NCI-H1436 (cell line): ENCODE data around the gene KCTD8.

Experiments used
- DNase-seq: peaks from one replicate; lab custom pipeline; 2025; lab: John Stamatoyannopoulos, UW

The KCTD8 gene

DNA sequence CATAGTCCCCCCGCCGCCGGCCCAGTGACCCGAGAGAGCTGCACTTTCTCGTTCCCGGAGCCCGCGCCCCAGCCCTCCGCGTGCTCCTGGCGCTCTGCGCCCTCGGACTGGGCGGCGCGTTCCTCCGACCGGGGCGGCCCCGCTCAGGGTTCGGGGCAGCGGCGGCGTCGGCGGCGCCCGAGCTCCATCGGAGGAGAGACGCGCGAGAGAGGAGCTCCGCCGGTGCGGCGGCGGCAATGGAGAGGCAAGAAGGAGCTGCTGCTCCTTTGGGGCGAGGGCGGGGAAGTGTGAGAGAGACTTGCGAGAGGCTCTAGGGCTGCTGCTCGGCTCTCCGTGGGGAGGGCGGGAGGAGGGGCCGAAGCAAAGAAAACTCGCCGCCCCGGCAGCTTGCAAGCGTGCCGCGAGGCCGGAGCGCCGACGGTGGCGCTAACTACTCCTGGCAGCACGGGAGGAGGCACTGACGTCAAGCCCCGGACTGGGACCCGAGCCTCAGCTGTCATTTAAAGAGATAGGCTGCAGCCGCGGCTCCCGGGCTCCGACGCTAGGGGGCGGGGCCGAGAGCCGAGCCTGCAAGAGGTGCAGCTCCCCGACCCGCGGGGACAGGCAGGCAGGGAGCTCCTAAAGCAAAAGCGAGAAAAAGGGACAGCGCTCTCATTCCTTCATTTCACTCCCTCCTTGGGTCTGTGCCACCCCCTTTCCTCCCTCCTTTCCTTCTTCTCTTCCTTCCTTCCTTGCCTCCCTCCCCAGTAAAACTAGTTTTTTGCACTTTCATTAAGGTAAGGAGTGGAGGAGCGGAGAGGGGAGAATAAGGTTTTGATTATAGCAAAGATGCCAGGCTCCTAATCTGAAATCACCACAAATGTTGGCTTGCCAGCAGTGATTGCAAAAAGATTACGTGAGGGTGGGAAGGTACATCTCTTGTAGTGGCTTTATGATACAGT is at the start of gene KCTD8:
Gene KCTD8, minus strand, starts transcription at position 289 of the 941 bp plus-strand sequence.
- peak; percentile 73 for DNase-seq

- DNase-seq, result no peak
These were observed 46.4 kb upstream of the KCTD8 start for GRCh38 chr4:44494810-44495701.

DNA sequence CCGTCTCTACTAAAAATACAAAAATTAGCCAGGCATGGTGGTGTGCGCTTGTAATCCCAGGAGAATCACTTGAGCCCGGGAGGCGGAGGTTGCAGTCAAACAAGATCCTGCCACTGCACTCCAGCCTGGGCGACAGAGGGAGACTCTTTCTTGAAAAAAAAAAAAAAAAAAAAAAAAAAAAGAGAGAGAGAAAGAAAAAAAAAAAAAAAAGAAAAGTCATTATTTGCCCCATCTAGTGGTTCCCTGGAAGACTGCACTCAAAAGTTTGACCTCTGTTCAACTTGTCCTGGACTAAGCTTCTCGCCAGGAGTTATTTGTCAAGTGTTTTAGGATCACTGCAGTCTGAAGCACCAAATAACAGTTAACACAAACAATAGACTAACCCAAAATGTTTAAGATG is 45.3 kb upstream of the KCTD8 start:
- DNase-seq, result no peak

- no peak for DNase-seq
These were observed 38.7 kb upstream of the KCTD8 start for GRCh38 chr4:44487341-44487740.

DNA sequence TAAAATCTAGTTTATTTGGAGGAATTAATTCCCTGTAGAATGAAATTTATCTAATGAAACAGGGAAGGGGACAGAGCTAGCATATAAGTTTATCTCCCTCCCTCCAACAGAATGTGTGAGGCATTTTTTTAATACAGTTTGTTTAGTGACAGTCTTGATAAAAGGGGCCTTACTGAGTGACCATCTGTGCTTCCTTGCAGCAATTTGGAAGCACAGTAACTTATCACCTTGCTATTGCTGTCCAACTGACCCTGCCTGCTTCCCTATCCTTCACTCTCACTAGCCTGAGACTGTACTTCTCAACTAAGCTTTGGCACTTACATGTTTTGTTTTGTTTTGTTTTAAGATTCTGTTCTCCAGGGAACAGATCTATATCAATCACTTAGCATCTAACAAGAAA is 31.1 kb upstream of the KCTD8 start:
- DNase-seq, result no peak

GRCh38 chr4:44462259-44462658 is 13.7 kb upstream of the KCTD8 start:
- DNase-seq, result no peak

- DNase-seq, result no peak
These were observed 775 bp downstream of the KCTD8 start for GRCh38 chr4:44447563-44448504.

DNA sequence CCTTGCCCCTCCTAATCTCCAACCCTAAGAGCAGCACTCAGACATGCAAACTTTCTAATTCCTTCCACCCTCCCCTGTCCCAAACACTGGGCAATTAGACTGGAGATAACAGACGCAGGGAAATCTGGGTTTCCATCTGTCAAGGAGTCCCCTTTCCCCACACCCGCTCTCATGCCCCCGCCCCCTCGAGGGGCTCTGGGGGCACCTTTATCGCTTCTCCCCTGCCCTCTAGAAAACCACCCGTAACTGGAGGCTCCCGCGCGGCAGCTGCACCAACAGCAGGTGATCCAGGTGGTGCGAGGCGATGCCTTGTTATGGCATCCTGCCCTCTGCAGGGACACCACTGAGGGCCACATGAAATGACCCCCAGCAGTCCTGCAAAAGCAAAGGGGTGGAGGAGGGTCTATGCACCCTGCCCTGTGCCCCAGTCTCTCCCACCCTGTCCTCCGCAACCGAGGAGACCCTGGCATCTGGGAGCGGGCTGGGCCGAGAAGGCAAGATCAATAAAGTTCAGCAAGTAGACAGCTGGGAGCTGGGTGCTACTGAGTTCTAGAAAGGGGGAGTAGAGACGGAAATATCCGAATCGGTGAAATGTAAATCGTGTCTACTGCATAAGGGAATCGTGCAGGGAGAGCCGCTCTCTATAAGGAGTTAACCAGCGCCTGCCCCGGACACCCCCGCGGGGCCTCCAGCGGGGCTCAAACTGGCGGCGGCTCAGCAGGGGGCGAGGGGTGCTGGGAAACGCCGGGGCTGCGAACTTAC is 1.6 kb downstream of the KCTD8 start:
- no peak for DNase-seq

DNA sequence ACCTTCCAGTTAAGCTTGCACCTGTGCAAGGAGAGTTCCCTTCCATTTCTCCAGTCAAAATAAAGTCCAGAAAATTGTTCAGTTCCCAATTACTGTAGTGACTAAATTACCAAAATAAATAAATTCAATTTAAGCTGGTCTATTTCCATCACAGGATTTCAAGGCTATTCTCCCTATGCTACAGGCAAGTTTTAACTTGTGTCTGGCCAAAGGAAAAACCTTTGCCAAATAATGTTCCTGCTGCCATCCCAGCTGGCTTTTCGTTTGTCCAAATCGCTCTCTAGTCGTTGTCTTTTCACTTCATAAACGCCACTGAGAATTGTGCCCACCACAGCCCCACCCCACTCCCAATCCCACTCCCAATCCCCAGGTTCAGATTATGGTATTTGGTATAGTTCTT is 2.4 kb downstream of the KCTD8 start:
- no peak for DNase-seq

DNA sequence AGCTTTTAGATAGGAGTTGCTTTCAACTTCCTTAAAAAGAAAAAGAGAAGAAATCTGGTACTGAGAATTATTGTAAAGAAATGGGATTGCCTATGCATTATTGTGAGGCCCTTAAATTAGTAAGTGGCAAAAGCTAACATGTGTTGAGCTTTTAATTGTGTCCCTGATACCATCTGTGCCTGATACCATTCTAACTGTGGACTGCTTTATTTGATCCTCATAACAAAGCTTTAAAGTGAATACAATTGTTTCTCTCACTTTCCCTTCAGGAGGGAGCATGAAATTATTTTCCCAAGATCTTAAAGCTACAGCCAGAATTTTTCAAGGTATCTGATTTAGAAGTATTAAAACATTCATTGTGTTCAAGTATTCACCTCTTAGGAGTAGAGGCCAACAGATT is 9.9 kb downstream of the KCTD8 start:
- DNase-seq, result no peak

DNA sequence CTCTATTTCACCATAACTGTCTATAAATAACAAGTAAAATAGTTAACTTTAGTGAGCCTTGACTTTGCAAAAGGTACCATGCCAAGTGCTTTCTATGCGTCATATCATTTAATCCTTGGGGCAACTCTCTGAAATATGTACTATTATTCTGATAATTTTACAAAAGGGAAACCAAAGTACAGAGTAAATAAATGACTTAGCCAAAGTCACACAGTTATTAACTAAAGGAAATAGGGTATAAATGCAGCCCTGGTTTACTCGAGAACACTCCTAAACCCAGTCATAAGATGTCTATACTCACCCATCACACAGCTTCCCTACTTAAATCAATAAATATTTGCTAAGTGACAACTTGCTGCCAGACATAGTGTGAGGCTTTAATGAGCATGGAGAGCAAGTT is 14.4 kb downstream of the KCTD8 start:
- no peak for DNase-seq

- DNase-seq, result no peak
These were observed 22.9 kb downstream of the KCTD8 start for GRCh38 chr4:44425614-44426208.

GRCh38 chr4:44422912-44423311 is 25.7 kb downstream of the KCTD8 start:
- DNase-seq, result no peak

DNA sequence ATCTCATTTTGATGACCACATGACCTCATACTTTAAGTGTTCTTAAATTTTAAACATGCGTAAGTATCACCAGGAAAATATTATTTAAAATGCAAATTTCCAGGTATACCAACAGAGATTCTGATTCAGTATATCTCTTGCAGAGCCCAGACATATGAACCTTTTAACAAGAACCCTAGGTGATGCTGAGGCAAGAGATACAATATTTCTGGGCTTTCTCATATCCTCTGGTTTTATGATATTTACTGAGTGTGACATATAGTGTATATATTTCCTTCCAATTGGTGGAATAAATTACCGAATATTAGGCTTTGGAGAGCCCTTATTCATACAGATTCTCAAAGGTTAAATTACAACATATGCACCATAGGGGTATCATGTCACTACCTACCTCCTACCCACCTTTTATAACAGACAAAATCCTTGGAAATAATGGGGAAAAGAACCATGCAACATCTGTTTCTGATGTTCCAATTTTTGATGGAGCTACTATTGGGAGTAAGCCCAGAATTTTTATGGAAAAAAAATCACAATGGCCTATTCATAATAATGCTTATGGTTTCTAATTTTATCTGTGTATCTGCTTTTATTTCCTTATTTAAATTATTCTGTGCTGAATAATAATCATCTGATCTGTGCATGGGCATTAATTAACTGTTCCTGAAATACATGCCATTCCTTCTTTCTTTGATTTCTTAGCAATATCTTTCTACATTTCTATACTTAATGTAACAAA is 27.1 kb downstream of the KCTD8 start:
- no peak for DNase-seq

DNA sequence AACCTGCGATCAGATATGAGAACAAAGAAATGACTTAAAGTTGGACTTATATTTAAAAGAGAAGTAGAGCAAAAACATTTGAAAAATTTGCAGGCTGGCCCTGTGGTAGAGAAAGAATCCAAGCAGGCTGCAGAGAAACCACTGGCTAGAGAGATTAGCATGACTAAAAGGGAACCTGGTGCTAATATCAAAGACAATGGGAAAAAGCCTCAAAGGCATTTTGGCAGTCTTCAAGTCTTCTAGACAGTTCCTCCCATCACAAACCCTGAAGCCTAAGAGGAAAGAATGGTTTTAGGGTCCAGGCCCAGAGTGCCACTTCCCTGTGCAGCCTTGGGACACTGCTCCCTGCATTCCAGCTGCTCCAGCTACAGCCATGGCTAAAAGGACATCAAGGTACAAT is 33.4 kb downstream of the KCTD8 start:
- no peak for DNase-seq

DNA sequence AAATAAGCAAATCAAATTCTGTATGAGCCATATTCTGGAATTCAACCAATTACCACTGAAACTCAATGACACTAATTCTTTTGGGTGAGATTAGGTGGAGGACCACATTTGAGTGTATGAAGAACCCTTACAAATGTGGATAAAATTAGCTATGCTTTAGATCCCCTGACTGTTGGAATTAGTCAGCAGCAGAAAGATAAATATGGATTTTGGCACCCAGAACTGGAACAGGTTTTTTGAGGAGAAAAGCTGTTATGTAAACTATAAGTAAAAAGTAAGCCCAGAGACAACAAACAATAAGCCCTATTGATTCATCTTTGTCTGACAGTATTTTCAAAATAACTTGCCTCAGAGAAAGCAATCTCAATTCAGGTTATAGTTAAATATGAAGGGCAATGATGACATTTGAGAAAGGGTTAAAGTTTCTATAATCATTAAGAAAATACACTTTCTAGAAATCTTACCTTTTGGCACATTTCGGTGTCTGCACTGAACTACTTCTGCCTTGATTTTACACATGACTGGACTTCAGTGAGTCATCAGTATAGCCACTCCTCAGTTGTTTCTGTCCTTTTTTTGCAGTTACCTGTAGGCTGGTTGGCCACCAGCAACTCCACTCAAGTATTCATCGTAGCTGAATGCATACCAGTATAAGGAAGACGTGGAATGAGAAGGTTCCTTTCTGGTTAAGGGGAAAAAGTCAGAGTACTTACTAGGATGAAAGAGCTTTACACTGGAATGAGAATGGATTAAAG is 80.0 kb downstream of the KCTD8 start:
- no peak for DNase-seq

DNA sequence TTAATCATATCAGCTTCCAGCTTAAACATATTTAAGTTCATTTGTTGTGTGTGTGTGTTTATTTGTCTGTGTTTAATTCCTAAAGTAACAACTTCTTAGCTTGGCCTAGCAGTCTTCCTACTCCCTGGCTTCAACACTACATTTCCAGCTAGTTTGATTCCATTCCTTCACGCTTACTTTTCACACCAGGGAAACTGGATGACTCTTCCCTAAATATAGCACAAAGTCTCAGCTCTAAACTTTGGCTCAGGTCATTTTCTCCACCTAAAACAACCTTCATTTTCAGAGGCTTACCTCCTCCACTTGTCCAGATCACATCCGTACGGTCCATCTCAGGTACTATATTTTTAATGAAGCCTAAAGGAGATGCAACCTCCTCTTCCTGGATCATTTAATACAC is 94.4 kb downstream of the KCTD8 start:
- DNase-seq, result no peak

DNA sequence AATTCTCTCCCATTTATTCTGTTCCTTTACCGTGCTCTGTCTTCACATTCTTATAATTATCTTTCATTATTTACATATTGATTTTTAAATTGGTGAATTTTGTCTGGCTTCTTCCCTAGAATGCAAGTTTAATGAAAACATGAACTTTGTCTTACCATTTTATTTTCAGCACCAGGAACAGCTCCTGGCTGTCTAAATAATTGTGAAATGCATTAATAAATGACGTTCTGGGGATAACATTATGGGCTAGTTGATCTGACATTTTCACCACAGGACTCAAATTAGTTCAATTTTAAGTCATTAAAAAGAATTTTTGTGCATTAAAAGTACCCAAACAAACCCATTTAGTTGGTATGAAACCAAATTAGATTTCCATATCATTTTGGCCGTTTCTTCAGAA is 97.5 kb downstream of the KCTD8 start:
- no peak for DNase-seq

GRCh38 chr4:44342800-44343199 is 105.8 kb downstream of the KCTD8 start:
- DNase-seq, result no peak
